K562 (cell line): ENCODE results near the gene TSPAN15. TPM values are rescaled to one million over a fixed set of nuclear protein-coding genes. Genes with fewer than 3 reads are reported as not detected.

ENCODE experiments used
- ATAC-seq: fragments of 200-7000 bp; cut with Tn5 transposase; 3 replicates; pipeline ENCODE4 v1.9.1; 2020; ENCODE audit warnings: moderate library complexity
- BruUV-seq: library from RNA; stranded (reverse); fragments of 400-500 nt; replicated peaks from 2 replicates; lab custom pipeline; 2021; lab: Mats Ljungman, UMichigan
- CTCF ChIA-PET: fragments of 300-600 bp; formaldehyde crosslinking; extraction: SDS; loops from one replicate; lab custom pipeline; 2021; ENCODE audit warnings: low intra/inter-chr PET ratio; lab: Yijun Ruan, JAX
- POLR2A ChIA-PET: fragments of 300-600, 350-650 bp; sonication (Branson Sonifier 250); formaldehyde crosslinking; extraction: SDS; loops from one replicate; lab custom pipeline; 2021; ENCODE audit warnings: antibody characterized with exemption, inconsistent platforms; lab: Yijun Ruan, JAX
- DNase-seq, 4 experiments: peaks; one replicate each; pipeline versions ENCODE4 v3.0.0 to v3.0.0-alpha.2; 2011 to 2018; ENCODE audit warnings: low spot score in 3 of 4, mixed read lengths in 3 of 4; ENCODE audit errors: extremely low read depth in 1 of 4
- FAIRE-seq: peaks from 2 replicates; lab custom pipeline; 2011; peaks lifted over from hg19 to GRCh38; lab: Jason Lieb, UNC
- H2AFZ ChIP-seq: 2 replicates; pipeline ENCODE4 v1.6.0; 2011; ENCODE audit warnings: low read depth, low read length, control low read depth, inconsistent platforms
- H3K27ac ChIP-seq: fragments of 200-600 bp; 3 replicates; pipeline ENCODE4 v1.8.0; 2011; ENCODE audit warnings: low read depth, mild to moderate bottlenecking, control low read depth, inconsistent platforms, low read length, moderate library complexity, mixed read lengths; ENCODE audit errors: extremely low read depth
- H3K27me3 ChIP-seq, 2 experiments: fragments of 300-600 bp in 1 of 2; 2 replicates in 1 of 2; 3 replicates in 1 of 2; pipeline versions ENCODE4 v1.6.0 to v1.8.0; 2011; ENCODE audit warnings: inconsistent platforms in 2 of 2, low read length in 2 of 2, mild to moderate bottlenecking in 1 of 2, mixed read lengths in 1 of 2, moderate library complexity in 1 of 2; ENCODE audit not compliant: control insufficient read depth in 2 of 2, insufficient read depth in 2 of 2
- H3K36me3 ChIP-seq: fragments of 300-600 bp; 3 replicates; pipeline ENCODE4 v1.8.0; 2011; ENCODE audit warnings: mild to moderate bottlenecking, low read length, inconsistent platforms; ENCODE audit not compliant: control insufficient read depth, insufficient read depth
- H3K4me1 ChIP-seq, 2 experiments: fragments of 200-600 bp in 1 of 2; replicated peaks in 1 of 2; 2 replicates in 1 of 2; 3 replicates in 1 of 2; pipeline versions ENCODE4 v1.5.1 to v1.8.0; 2011; ENCODE audit warnings: inconsistent platforms in 2 of 2, low read length in 2 of 2, mild to moderate bottlenecking in 1 of 2, mixed read lengths in 1 of 2, moderate library complexity in 1 of 2; ENCODE audit not compliant: control insufficient read depth in 2 of 2, insufficient read depth in 2 of 2
- H3K4me2 ChIP-seq: 2 replicates; pipeline ENCODE4 v1.6.1; 2011; ENCODE audit warnings: low read length, control low read depth, inconsistent platforms, mixed read lengths; ENCODE audit not compliant: insufficient read depth
- H3K4me3 ChIP-seq: fragments of 200-600 bp; sonication (generic), shearing (Covaris generic); 2 replicates; pipeline ENCODE4 v1.5.1; 2016; ENCODE audit warnings: control low read depth, inconsistent platforms
- H3K79me2 ChIP-seq: fragments of 200-600 bp; 3 replicates; pipeline ENCODE4 v1.8.0; 2011; ENCODE audit warnings: low read length, inconsistent platforms; ENCODE audit not compliant: control insufficient read depth, insufficient read depth
- H3K9ac ChIP-seq, 2 experiments: 2 replicates each; pipeline versions ENCODE4 v1.6.0 to v1.6.1; 2011; ENCODE audit warnings: low read depth in 2 of 2, low read length in 2 of 2, control low read depth in 1 of 2, inconsistent platforms in 1 of 2, mild to moderate bottlenecking in 1 of 2, mixed read lengths in 1 of 2; ENCODE audit not compliant: insufficient read depth in 1 of 2
- H3K9me1 ChIP-seq: one replicate; pipeline ENCODE4 v1.6.0; 2011; ENCODE audit warnings: inconsistent platforms, mild to moderate bottlenecking, low read length, moderate library complexity; ENCODE audit not compliant: control insufficient read depth, insufficient read depth
- H3K9me3 ChIP-seq: replicated peaks from 2 replicates; pipeline ENCODE4 v1.5.1; 2011; ENCODE audit warnings: low read depth, low read length, inconsistent platforms; ENCODE audit not compliant: control insufficient read depth, insufficient read depth
- H4K20me1 ChIP-seq: replicated peaks from 2 replicates; pipeline ENCODE4 v1.6.1; 2011; ENCODE audit warnings: low read length, inconsistent platforms, mixed read lengths; ENCODE audit not compliant: control insufficient read depth, insufficient read depth
- BMI1 ChIP-seq: fragments of 150-350 bp; IDR thresholded peaks from 2 replicates; pipeline ENCODE4 v1.6.1; 2014; ENCODE audit warnings: low read length
- GATAD2B ChIP-seq: fragments of 450-650 bp; IDR thresholded peaks from 2 replicates; pipeline ENCODE4 v1.6.1; 2017; ENCODE audit warnings: mild to moderate bottlenecking, borderline replicate concordance
- KLF1 ChIP-seq: fragments of 450-650 bp; IDR thresholded peaks from 2 replicates; pipeline ENCODE4 v1.6.1; 2016; ENCODE audit warnings: missing genetic modification characterization, missing compliant biosample characterization
- KLF6 ChIP-seq: fragments of 250-450 bp; sonication (Bioruptor Pico); IDR thresholded peaks from 2 replicates; pipeline ENCODE4 v1.4.0; 2020; ENCODE audit warnings: mild to moderate bottlenecking, moderate library complexity, borderline replicate concordance
- MECOM ChIP-seq: fragments of 250-450 bp; sonication (Bioruptor Pico); IDR thresholded peaks from 2 replicates; pipeline ENCODE4 v1.8.0; 2022; ENCODE audit warnings: inconsistent platforms
- NCOA2 ChIP-seq, 2 experiments: fragments of 450-650 bp; IDR thresholded peaks; 2 replicates each; pipeline ENCODE4 v1.6.1; 2018; ENCODE audit warnings: mild to moderate bottlenecking in 2 of 2, moderate library complexity in 1 of 2; ENCODE audit not compliant: partially characterized antibody in 2 of 2
- NFE2 ChIP-seq: IDR thresholded peaks from 2 replicates; pipeline ENCODE4 v1.6.1; 2014; ENCODE audit warnings: antibody characterized with exemption, low read depth
- RB1 ChIP-seq: fragments of 450-650 bp; IDR thresholded peaks from 2 replicates; pipeline ENCODE4 v1.6.1; 2017; ENCODE audit warnings: low read depth, mild to moderate bottlenecking
- SP1 ChIP-seq: sonication (generic); formaldehyde crosslinking; IDR thresholded peaks from 2 replicates; pipeline ENCODE4 v1.8.1; 2022; ENCODE audit warnings: mild to moderate bottlenecking, missing genetic modification reagents
- TCF7 ChIP-seq: sonication (generic); IDR thresholded peaks from 2 replicates; pipeline ENCODE4 v1.6.1; 2016; ENCODE audit warnings: antibody characterized with exemption, borderline replicate concordance
- ZKSCAN8 ChIP-seq: fragments of 200-800 bp; sonication (Bioruptor generic); IDR thresholded peaks from 2 replicates; pipeline ENCODE4 v1.6.1; 2016; ENCODE audit warnings: missing genetic modification characterization, missing compliant biosample characterization
- ZNF197 ChIP-seq: fragments of 200-800 bp; sonication (Bioruptor generic); IDR thresholded peaks from 2 replicates; pipeline ENCODE4 v1.6.1; 2016; ENCODE audit warnings: low read depth, missing genetic modification characterization, missing compliant biosample characterization
- ZNF274 ChIP-seq: IDR thresholded peaks from 2 replicates; pipeline ENCODE4 v1.6.1; 2011; ENCODE audit warnings: low read depth, mild to moderate bottlenecking, low read length, moderate library complexity, borderline replicate concordance
- ZNF445 ChIP-seq: fragments of 250-450 bp; sonication (Bioruptor Pico); IDR thresholded peaks from 2 replicates; pipeline ENCODE4 v1.4.0; 2020; ENCODE audit warnings: low read depth, mild to moderate bottlenecking, moderate library complexity
- ZNF75A ChIP-seq: fragments of 450-650 bp; formaldehyde crosslinking; IDR thresholded peaks from 2 replicates; pipeline ENCODE4 v1.4.0; 2020; ENCODE audit warnings: mild to moderate bottlenecking
- WGBS: fragments of 100-300 bp; shearing (Covaris generic); methylation state at CpG from one replicate; pipeline ENCODE4 v1.1.6; 2016; ENCODE audit warnings: low coverage, mixed read lengths; ENCODE audit not compliant: insufficient coverage; ENCODE audit errors: missing lambda C conversion rate; 5-methylcytosine and 5-hydroxymethylcytosine counted together
- in situ Hi-C: fragments of 300-500 bp; cut with MboI; formaldehyde crosslinking; loops from 4 replicates; pipeline ENCODE4 v1.15.0; 2018; ENCODE audit warnings: inconsistent platforms, mixed read lengths
- intact Hi-C: fragments of 100-400 bp; cut with micrococcal nuclease; formaldehyde crosslinking; loops from 2 replicates; pipeline ENCODE4 v1.14.2; 2022
- polyA plus RNA-seq, 8 experiments: library from polyadenylated mRNA; depleted of rRNA in 4 of 8; stranded (reverse) in 5 of 8; unstranded in 3 of 8; fragments of >200 nt; fragmentation: Nextera tagmentation in 2 of 8; fragmentation: Illumina TruSeq in 1 of 8; extraction: Ambion mirVana in 2 of 8; extraction: Trizol in 1 of 8; gene quantifications; 2 replicates each; pipeline versions ENCODE4 v1.2.1 to v1.2.3, GENCODE V29; 2011 to 2014; ENCODE audit warnings: inconsistent platforms in 1 of 8, missing spikeins in 1 of 8
- total RNA-seq, 7 experiments: library from RNA; depleted of rRNA in 6 of 7; stranded (reverse); fragments of >200 nt in 6 of 7; fragmentation: Illumina TruSeq in 2 of 7; extraction: Trizol in 2 of 7; gene quantifications; 2 replicates each; pipeline versions ENCODE4 v1.2.1 to v1.2.3, GENCODE V29; 2011 to 2021; ENCODE audit warnings: low replicate concordance in 1 of 7
- TF ChIP-seq, protein P1 (sequence below): sonication (generic); formaldehyde crosslinking; IDR thresholded peaks from 2 replicates; pipeline ENCODE4 v1.8.0; 2022; ENCODE audit warnings: mild to moderate bottlenecking, missing genetic modification reagents
- TF ChIP-seq, protein P2 (sequence below): fragments of 450-650 bp; formaldehyde crosslinking; IDR thresholded peaks from 2 replicates; pipeline ENCODE4 v1.4.0; 2022; ENCODE audit warnings: missing genetic modification characterization
- TF ChIP-seq, protein P3 (sequence below), 2 experiments: fragments of 250-450 bp in 1 of 2; fragments of 450-650 bp in 1 of 2; sonication (Bioruptor Pico) in 1 of 2; IDR thresholded peaks; 2 replicates each; pipeline versions ENCODE4 v1.6.1 to v1.8.0; 2016 to 2021; ENCODE audit warnings: mild to moderate bottlenecking in 2 of 2, moderate library complexity in 2 of 2, missing compliant biosample characterization in 1 of 2, missing genetic modification characterization in 1 of 2
- TF ChIP-seq, protein P4 (sequence below): sonication (generic); formaldehyde crosslinking; IDR thresholded peaks from 2 replicates; pipeline ENCODE4 v1.8.1; 2023; ENCODE audit warnings: mild to moderate bottlenecking, missing genetic modification reagents

Gene TSPAN15
- total and polyA plus RNA-seq, 9 of the 15 experiments (the other 6 are each of a cell fraction or from before 2014, with no cell fraction given), result 0.33 to 1.0 (median 0.45) TPM; not detected in 2

DNA sequence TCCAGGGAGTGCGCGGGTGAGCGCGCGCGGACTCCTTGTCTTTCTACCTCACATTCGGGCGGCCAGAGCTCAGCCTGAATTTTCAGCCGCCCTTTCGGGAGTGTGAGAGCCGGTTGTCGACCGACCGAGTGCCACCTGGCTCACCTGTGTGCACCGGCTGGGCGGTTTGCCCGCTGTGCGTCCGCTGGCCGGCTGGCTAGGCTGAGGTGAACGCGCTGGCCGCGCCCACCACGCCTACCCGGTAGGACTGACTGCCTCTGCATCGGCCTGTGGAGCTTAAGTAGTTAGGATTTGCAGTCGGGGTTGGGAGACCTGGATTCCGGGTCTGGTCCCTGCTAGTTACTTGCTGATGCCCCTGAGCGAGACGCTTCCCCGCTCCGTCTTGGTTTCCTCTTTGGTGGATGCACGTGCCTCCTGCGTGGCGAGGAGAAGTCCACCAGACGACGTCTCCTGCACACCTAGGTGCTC, 553 bp downstream of the TSPAN15 start:
- no peak overlapping the region for H3K27ac ChIP-seq
- ChIA-PET CTCF (no interaction called here), POLR2A (interaction anchor here (0.6 to 1.8 kb wide), 3 partner anchors 11 to 33 kb away, joined by 3 to 6 read pairs (median 6); no protein-coding TSS in a partner anchor)
- no peaks in the 10 kb centered on the region for H3K79me2 ChIP-seq
- ATAC-seq (no peak), DNase-seq (no peak), FAIRE-seq (no peak)
- no peak overlapping the region for H3K9ac ChIP-seq
- peaks cover 6 to 11% of the 10 kb centered on the region in 2 experiments for H3K4me1 ChIP-seq
- H3K4me3 ChIP-seq, result peak overlapping the region; percentile 12; the same call in 1 of the 2 replicates
- no peaks in the 10 kb centered on the region for H3K36me3 ChIP-seq
- no peaks in the 10 kb centered on the region for H4K20me1 ChIP-seq
- in situ Hi-C loops, result no loop called here
- no peak overlapping the region for H3K4me2 ChIP-seq
- H3K27me3 ChIP-seq, result 0 out of 5 replicates have a peak, but pooled peaks cover 0 to 9% of the 10 kb centered on the region in 2 experiments
- no peaks in the 10 kb centered on the region for H3K9me1 ChIP-seq
- intact Hi-C loops, result no loop called here
- WGBS, result 62% methylated on average over 37 of the region's 38 CpGs
- no TSS peak for BruUV-seq
- 0 out of 2 replicates have a peak overlapping the region, but pooled peaks have one; percentile 29 for H2AFZ ChIP-seq
- no peaks in the 10 kb centered on the region for H3K9me3 ChIP-seq
- TF ChIP-seq, protein P1, sequence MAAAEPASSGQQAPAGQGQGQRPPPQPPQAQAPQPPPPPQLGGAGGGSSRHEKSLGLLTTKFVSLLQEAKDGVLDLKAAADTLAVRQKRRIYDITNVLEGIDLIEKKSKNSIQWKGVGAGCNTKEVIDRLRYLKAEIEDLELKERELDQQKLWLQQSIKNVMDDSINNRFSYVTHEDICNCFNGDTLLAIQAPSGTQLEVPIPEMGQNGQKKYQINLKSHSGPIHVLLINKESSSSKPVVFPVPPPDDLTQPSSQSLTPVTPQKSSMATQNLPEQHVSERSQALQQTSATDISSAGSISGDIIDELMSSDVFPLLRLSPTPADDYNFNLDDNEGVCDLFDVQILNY (CRISPR knock-in tag), result no peak
- TF ChIP-seq KLF6 (CRISPR knock-in tag) (no peak), GATAD2B (no peak), KLF1 (tag) (no peak), ZNF445 (CRISPR knock-in tag) (no peak), NCOA2 (IDR thresholded peaks at IDR 0.05; ENCODE audit: partially characterized antibody in 2 of 2) (no peak), NFE2 (no peak), ZNF75A (no peak), RB1 (0 out of 2 replicates have a peak, but pooled peaks have one; percentile 2), BMI1 (no peak), ZNF197 (CRISPR knock-in tag) (no peak), TCF7 (no peak), MECOM (no peak), SP1 (no peak), ZKSCAN8 (CRISPR knock-in tag) (no peak), ZNF274 (no peak)
- TF ChIP-seq, protein P2, sequence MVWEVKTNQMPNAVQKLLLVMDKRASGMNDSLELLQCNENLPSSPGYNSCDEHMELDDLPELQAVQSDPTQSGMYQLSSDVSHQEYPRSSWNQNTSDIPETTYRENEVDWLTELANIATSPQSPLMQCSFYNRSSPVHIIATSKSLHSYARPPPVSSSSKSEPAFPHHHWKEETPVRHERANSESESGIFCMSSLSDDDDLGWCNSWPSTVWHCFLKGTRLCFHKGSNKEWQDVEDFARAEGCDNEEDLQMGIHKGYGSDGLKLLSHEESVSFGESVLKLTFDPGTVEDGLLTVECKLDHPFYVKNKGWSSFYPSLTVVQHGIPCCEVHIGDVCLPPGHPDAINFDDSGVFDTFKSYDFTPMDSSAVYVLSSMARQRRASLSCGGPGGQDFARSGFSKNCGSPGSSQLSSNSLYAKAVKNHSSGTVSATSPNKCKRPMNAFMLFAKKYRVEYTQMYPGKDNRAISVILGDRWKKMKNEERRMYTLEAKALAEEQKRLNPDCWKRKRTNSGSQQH, result no peak
- TF ChIP-seq, protein P3, sequence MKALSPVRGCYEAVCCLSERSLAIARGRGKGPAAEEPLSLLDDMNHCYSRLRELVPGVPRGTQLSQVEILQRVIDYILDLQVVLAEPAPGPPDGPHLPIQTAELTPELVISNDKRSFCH (CRISPR knock-in tag; IDR thresholded peaks at IDR 0.05), result no peak
- TF ChIP-seq, protein P3 (tag; IDR thresholded peaks at IDR 0.05), result 0 out of 2 replicates have a peak, but pooled peaks have one; percentile 50
- TF ChIP-seq, protein P4, sequence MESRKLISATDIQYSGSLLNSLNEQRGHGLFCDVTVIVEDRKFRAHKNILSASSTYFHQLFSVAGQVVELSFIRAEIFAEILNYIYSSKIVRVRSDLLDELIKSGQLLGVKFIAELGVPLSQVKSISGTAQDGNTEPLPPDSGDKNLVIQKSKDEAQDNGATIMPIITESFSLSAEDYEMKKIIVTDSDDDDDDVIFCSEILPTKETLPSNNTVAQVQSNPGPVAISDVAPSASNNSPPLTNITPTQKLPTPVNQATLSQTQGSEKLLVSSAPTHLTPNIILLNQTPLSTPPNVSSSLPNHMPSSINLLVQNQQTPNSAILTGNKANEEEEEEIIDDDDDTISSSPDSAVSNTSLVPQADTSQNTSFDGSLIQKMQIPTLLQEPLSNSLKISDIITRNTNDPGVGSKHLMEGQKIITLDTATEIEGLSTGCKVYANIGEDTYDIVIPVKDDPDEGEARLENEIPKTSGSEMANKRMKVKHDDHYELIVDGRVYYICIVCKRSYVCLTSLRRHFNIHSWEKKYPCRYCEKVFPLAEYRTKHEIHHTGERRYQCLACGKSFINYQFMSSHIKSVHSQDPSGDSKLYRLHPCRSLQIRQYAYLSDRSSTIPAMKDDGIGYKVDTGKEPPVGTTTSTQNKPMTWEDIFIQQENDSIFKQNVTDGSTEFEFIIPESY, result peak; percentile 83
